ENCODE results near the gene CLDN10. TPM values are rescaled to one million over a fixed set of nuclear protein-coding genes. Genes with fewer than 3 reads are reported as not detected.
"Not testable (repeated sequence)": the region's sequence is repeated elsewhere in the genome, so short reads cannot be mapped to it uniquely, and the experiment has no call there.

The CLDN10 gene
- total and polyA plus RNA-seq, 2 experiments from 2014 or later: 0.83 to 2.4 TPM

DNA sequence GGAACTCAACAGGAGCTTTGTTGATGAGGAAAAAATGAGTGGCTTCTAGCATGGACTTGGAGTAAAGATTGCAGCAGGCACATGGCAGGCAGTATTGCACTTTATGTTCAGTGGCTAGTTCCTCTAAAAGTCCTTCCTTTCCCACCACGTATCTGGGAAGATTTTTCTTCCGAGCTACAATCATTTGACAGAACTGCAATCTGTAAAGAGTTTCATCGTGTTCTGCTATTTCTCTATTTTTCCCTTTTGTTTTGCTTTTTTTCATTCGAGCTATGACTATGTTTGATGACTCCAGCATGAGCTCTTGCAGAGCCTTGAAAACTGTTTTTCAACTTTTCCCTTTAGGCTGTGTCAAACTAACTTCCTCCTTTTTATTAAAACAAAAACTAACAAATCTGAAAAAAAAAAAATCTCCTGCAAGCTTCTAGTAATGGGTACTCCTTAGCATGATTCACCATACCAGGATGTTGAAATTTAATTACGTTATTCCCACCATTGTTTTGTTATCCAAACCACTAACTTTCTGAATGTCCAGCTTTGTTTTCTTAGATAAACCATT is 12.3 kb downstream of the CLDN10 start:
- peaks cover 8% of the 10 kb centered on the region for H3K27me3 ChIP-seq
- H3K4me3 ChIP-seq: no peak overlapping the region
- no peaks in the 10 kb centered on the region for H3K9me3 ChIP-seq (ENCODE audit: low read depth)
- no peak overlapping the region for H3K4me2 ChIP-seq
- no peak for DNase-seq (ENCODE audit: low spot score)
- TF ChIP-seq EZH2phosphoT487 (IDR thresholded peaks at IDR 0.05; ENCODE audit: low read depth, severe bottlenecking, unreplicated experiment) (no peak), EZH2 (IDR thresholded peaks at IDR 0.05; ENCODE audit: borderline replicate concordance) (no peak)
- TF ChIP-seq, protein P1, sequence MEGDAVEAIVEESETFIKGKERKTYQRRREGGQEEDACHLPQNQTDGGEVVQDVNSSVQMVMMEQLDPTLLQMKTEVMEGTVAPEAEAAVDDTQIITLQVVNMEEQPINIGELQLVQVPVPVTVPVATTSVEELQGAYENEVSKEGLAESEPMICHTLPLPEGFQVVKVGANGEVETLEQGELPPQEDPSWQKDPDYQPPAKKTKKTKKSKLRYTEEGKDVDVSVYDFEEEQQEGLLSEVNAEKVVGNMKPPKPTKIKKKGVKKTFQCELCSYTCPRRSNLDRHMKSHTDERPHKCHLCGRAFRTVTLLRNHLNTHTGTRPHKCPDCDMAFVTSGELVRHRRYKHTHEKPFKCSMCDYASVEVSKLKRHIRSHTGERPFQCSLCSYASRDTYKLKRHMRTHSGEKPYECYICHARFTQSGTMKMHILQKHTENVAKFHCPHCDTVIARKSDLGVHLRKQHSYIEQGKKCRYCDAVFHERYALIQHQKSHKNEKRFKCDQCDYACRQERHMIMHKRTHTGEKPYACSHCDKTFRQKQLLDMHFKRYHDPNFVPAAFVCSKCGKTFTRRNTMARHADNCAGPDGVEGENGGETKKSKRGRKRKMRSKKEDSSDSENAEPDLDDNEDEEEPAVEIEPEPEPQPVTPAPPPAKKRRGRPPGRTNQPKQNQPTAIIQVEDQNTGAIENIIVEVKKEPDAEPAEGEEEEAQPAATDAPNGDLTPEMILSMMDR (IDR thresholded peaks at IDR 0.05; ENCODE audit: poor library complexity): no peak
- no peak overlapping the region for H3K27ac ChIP-seq
- H4K20me1 ChIP-seq (ENCODE audit: insufficient read depth, poor library complexity, severe bottlenecking): no peaks in the 10 kb centered on the region
- H2AFZ ChIP-seq: no peak overlapping the region
- H3K79me2 ChIP-seq: no peaks in the 10 kb centered on the region
- H3K4me1 ChIP-seq (ENCODE audit: insufficient read depth): no peaks in the 10 kb centered on the region
- H3K36me3 ChIP-seq (replicated peaks; ENCODE audit: insufficient read depth, low read depth): no peaks in the 10 kb centered on the region
- H3K9me2 ChIP-seq (replicated peaks; ENCODE audit: insufficient read depth): no peaks in the 10 kb centered on the region
- 71% methylated on average over 5 of the region's 5 CpGs for WGBS (ENCODE audit: low lambda C conversion rate, missing lambda C conversion rate)

GRCh38 chr13:95565758-95566157 is 13.2 kb downstream of the CLDN10 start:
- H3K9me2 ChIP-seq (replicated peaks; ENCODE audit: insufficient read depth); DNase-seq (ENCODE audit: low spot score); H3K27ac ChIP-seq; H2AFZ ChIP-seq; H3K79me2 ChIP-seq; H3K4me2 ChIP-seq; H4K20me1 ChIP-seq (ENCODE audit: insufficient read depth, poor library complexity, severe bottlenecking); H3K4me3 ChIP-seq; H3K27me3 ChIP-seq; H3K36me3 ChIP-seq (replicated peaks; ENCODE audit: insufficient read depth, low read depth); H3K4me1 ChIP-seq (ENCODE audit: insufficient read depth); H3K9me3 ChIP-seq (ENCODE audit: low read depth): not testable (repeated sequence)
- WGBS (ENCODE audit: low lambda C conversion rate, missing lambda C conversion rate): 97% methylated on average over 1 of the region's 1 CpG

DNA sequence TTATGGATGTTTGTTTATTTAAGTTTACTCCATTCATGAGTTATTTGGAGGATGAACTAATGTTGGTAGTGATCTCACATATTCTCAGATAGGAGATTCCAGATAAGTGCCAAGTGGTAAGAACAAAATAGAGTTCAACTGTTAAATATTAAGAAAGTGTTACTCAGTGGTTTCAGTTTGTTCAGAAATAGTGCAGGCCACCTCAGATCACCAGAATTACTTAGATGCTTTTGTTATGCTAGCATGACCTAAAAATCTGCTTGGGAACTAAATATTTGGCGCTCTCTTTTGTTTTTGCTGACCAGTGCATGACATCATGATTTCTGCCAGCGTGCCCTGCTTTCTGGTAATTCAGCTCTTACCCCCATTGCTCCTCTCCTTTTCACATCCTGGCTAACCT is 15.6 kb downstream of the CLDN10 start:
- DNase-seq (ENCODE audit: low spot score): no peak
- Histone ChIP-seq H3K9me2 (replicated peaks; ENCODE audit: insufficient read depth) (no peaks in the 10 kb centered on the region), H3K4me1 (ENCODE audit: insufficient read depth) (no peaks in the 10 kb centered on the region), H3K27ac (no peak overlapping the region), H4K20me1 (ENCODE audit: insufficient read depth, poor library complexity, severe bottlenecking) (no peaks in the 10 kb centered on the region), H3K4me3 (no peak overlapping the region), H3K79me2 (no peaks in the 10 kb centered on the region), H3K4me2 (no peak overlapping the region), H3K27me3 (no peaks in the 10 kb centered on the region), H3K9me3 (ENCODE audit: low read depth) (no peaks in the 10 kb centered on the region), H2AFZ (no peak overlapping the region), H3K36me3 (replicated peaks; ENCODE audit: insufficient read depth, low read depth) (no peaks in the 10 kb centered on the region)
- TF ChIP-seq EZH2phosphoT487 (IDR thresholded peaks at IDR 0.05; ENCODE audit: low read depth, severe bottlenecking, unreplicated experiment) (no peak), EZH2 (IDR thresholded peaks at IDR 0.05; ENCODE audit: borderline replicate concordance) (no peak)
- TF ChIP-seq, protein P1 (IDR thresholded peaks at IDR 0.05; ENCODE audit: poor library complexity): no peak
- 97% methylated on average over 2 of the region's 2 CpGs for WGBS (ENCODE audit: low lambda C conversion rate, missing lambda C conversion rate)

DNA sequence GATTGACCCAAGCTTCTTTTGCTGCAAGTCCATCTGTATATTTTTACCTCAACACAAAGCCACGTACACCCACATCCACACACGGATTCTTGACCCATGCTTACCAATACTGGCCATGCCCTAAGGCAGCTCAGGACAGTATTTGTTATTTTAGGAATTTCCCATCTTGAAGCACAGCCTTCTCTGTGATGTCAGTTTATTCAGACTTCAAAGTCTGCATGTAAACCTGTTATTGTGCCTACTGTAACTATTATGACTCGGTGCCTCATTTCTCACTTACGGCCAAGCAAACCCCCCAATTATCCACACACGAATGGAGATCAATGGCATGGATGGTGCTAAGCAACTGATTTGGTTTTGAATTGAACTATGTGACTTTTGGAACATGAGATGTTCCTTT is 17.5 kb downstream of the CLDN10 start:
- no peak for DNase-seq (ENCODE audit: low spot score)
- Histone ChIP-seq H4K20me1 (ENCODE audit: insufficient read depth, poor library complexity, severe bottlenecking) (no peaks in the 10 kb centered on the region), H3K4me3 (no peak overlapping the region), H3K79me2 (no peaks in the 10 kb centered on the region), H3K27ac (no peak overlapping the region), H3K9me3 (ENCODE audit: low read depth) (no peaks in the 10 kb centered on the region), H3K4me1 (ENCODE audit: insufficient read depth) (no peaks in the 10 kb centered on the region), H3K36me3 (replicated peaks; ENCODE audit: insufficient read depth, low read depth) (no peaks in the 10 kb centered on the region), H3K4me2 (no peak overlapping the region), H2AFZ (no peak overlapping the region), H3K27me3 (no peaks in the 10 kb centered on the region), H3K9me2 (replicated peaks; ENCODE audit: insufficient read depth) (no peaks in the 10 kb centered on the region)
- 79% methylated on average over 5 of the region's 5 CpGs for WGBS (ENCODE audit: low lambda C conversion rate, missing lambda C conversion rate)
- TF ChIP-seq, protein P1 (IDR thresholded peaks at IDR 0.05; ENCODE audit: poor library complexity): no peak
- TF ChIP-seq EZH2phosphoT487 (IDR thresholded peaks at IDR 0.05; ENCODE audit: low read depth, severe bottlenecking, unreplicated experiment): no peak
- no peak for TF ChIP-seq EZH2 (IDR thresholded peaks at IDR 0.05; ENCODE audit: borderline replicate concordance)
